ENCODE results near the gene FAM13A. TPM values are rescaled to one million over a fixed set of nuclear protein-coding genes. Genes with fewer than 3 reads are reported as not detected.

Gene FAM13A
- total RNA-seq, 1 donor from 2014 or later, result 2.7 TPM

- Mint-ChIP-seq H3K36me3 (ENCODE audit: low read depth) (no peaks in the 10 kb centered on the region), H3K27me3 (peaks cover 5% of the 10 kb centered on the region), H3K4me1 (no peaks in the 10 kb centered on the region), H3K9me3 (no peaks in the 10 kb centered on the region), H3K4me3 (no peak overlapping the region), H3K27ac (no peak overlapping the region)
- ATAC-seq (ENCODE audit: low read depth) (no peak), DNase-seq (no peak)
- intact Hi-C loops (cut with micrococcal nuclease), result no loop called here
- TF ChIP-seq CTCF (IDR thresholded peaks at IDR 0.05), result no peak
- CTCF ChIA-PET, result no interaction called here
- POLR2A ChIA-PET, result no interaction called here
Observed at GRCh38 chr4:88814043-88814617, 242.9 kb downstream of the FAM13A start.

- Mint-ChIP-seq H3K36me3 (ENCODE audit: low read depth) (no peaks in the 10 kb centered on the region), H3K27ac (no peak overlapping the region), H3K4me3 (no peak overlapping the region), H3K4me1 (no peaks in the 10 kb centered on the region), H3K9me3 (no peaks in the 10 kb centered on the region), H3K27me3 (peaks cover 5% of the 10 kb centered on the region)
- no peak for ATAC-seq (ENCODE audit: low read depth)
- POLR2A ChIA-PET, result no interaction called here
- intact Hi-C loops (cut with micrococcal nuclease), result no loop called here
- no peak for TF ChIP-seq CTCF (IDR thresholded peaks at IDR 0.05)
- no peak for DNase-seq
- CTCF ChIA-PET, result no interaction called here
Observed at GRCh38 chr4:88813013-88813412, 244.0 kb downstream of the FAM13A start.

- Mint-ChIP-seq H3K4me3 (no peak overlapping the region), H3K27ac (no peak overlapping the region), H3K27me3 (peaks cover 3% of the 10 kb centered on the region), H3K36me3 (ENCODE audit: low read depth) (no peaks in the 10 kb centered on the region), H3K9me3 (no peaks in the 10 kb centered on the region), H3K4me1 (no peaks in the 10 kb centered on the region)
- intact Hi-C loops (cut with micrococcal nuclease), result no loop called here
- POLR2A ChIA-PET, result no interaction called here
- ATAC-seq (ENCODE audit: low read depth), result no peak
- CTCF ChIA-PET, result no interaction called here
- TF ChIP-seq CTCF (IDR thresholded peaks at IDR 0.05), result no peak
- DNase-seq, result no peak
Observed at GRCh38 chr4:88812420-88812819, 244.6 kb downstream of the FAM13A start.

GRCh38 chr4:88811904-88812303 is 245.1 kb downstream of the FAM13A start:
- intact Hi-C loops (cut with micrococcal nuclease), result no loop called here
- no peak for TF ChIP-seq CTCF (IDR thresholded peaks at IDR 0.05)
- POLR2A ChIA-PET, result no interaction called here
- H3K27ac Mint-ChIP-seq, result no peak overlapping the region
- no peak for DNase-seq
- H3K4me3 Mint-ChIP-seq, result no peak overlapping the region
- H3K27me3 Mint-ChIP-seq, result peaks cover 3% of the 10 kb centered on the region
- CTCF ChIA-PET, result no interaction called here
- H3K9me3 Mint-ChIP-seq, result no peaks in the 10 kb centered on the region
- no peak for ATAC-seq (ENCODE audit: low read depth)
- no peaks in the 10 kb centered on the region for H3K4me1 Mint-ChIP-seq
- no peaks in the 10 kb centered on the region for H3K36me3 Mint-ChIP-seq (ENCODE audit: low read depth)

- no peaks in the 10 kb centered on the region for H3K4me1 Mint-ChIP-seq
- DNase-seq, result no peak
- H3K9me3 Mint-ChIP-seq, result no peaks in the 10 kb centered on the region
- ChIA-PET CTCF (no interaction called here), POLR2A (no interaction called here)
- H3K4me3 Mint-ChIP-seq, result no peak overlapping the region
- peaks cover 3% of the 10 kb centered on the region for H3K27me3 Mint-ChIP-seq
- H3K36me3 Mint-ChIP-seq (ENCODE audit: low read depth), result no peaks in the 10 kb centered on the region
- no peak overlapping the region for H3K27ac Mint-ChIP-seq
- no peak for ATAC-seq (ENCODE audit: low read depth)
- intact Hi-C loops (cut with micrococcal nuclease), result no loop called here
- TF ChIP-seq CTCF (IDR thresholded peaks at IDR 0.05), result no peak
Observed at GRCh38 chr4:88810325-88810724, 246.7 kb downstream of the FAM13A start.

Measured in activated B cell treated with CpG ODN at 0.5 μM for 24 hours (primary cell).